Esophagus (tissue), 2 donors: ENCODE data around the gene PPP2R2C. TPM values are rescaled to one million over a fixed set of nuclear protein-coding genes. Genes with fewer than 3 reads are reported as not detected.

Source experiments
- H3K27ac ChIP-seq, 2 donors: one replicate each; pipeline ENCODE4 v1.5.1; 2013; ENCODE audit warnings: low read depth in 2 of 2, mild to moderate bottlenecking in 2 of 2, inconsistent platforms in 1 of 2, low read length in 1 of 2, moderate library complexity in 1 of 2
- H3K27me3 ChIP-seq, 2 donors: one replicate each; pipeline ENCODE4 v1.6.1; 2013; ENCODE audit warnings: low read length in 2 of 2, control low read depth in 1 of 2, mild to moderate bottlenecking in 1 of 2; ENCODE audit not compliant: insufficient read depth in 2 of 2, control insufficient read depth in 1 of 2
- H3K36me3 ChIP-seq, 2 donors: one replicate each; pipeline ENCODE4 v1.6.1; 2013; ENCODE audit warnings: low read length in 1 of 2; ENCODE audit not compliant: control insufficient read depth in 2 of 2, insufficient read depth in 2 of 2
- H3K4me1 ChIP-seq, 2 donors: one replicate each; pipeline ENCODE4 v1.6.1; 2013; ENCODE audit warnings: low read length in 1 of 2; ENCODE audit not compliant: control insufficient read depth in 2 of 2, insufficient read depth in 2 of 2
- H3K4me3 ChIP-seq, 2 donors: one replicate each; pipeline ENCODE4 v1.5.1; 2013; ENCODE audit warnings: low read length in 2 of 2, mild to moderate bottlenecking in 2 of 2, low read depth in 1 of 2, moderate library complexity in 1 of 2
- H3K9me3 ChIP-seq, 2 donors: one replicate each; pipeline ENCODE4 v1.6.1; 2013; ENCODE audit warnings: mild to moderate bottlenecking in 2 of 2, low read depth in 1 of 2, low read length in 1 of 2, moderate library complexity in 1 of 2; ENCODE audit not compliant: control insufficient read depth in 2 of 2, insufficient read depth in 1 of 2
- WGBS, 2 donors: extraction: QIAGEN DNeasy Blood & Tissue Kit; methylation state at CpG; one replicate each; pipeline ENCODE4 v1.1.7; 2013; 5-methylcytosine and 5-hydroxymethylcytosine counted together
- polyA plus RNA-seq, 2 donors: library from polyadenylated mRNA; stranded (reverse); fragments of 200-250 nt; gene quantifications; one replicate each; pipeline ENCODE4 v1.2.3, GENCODE V29; 2013
- donor health status: healthy with polysubstance abuse.
- donor health status: Bipolar disorder and iron deficiency.

Gene PPP2R2C
- polyA plus RNA-seq, 2 donors: 23.2 to 26.7 TPM

DNA sequence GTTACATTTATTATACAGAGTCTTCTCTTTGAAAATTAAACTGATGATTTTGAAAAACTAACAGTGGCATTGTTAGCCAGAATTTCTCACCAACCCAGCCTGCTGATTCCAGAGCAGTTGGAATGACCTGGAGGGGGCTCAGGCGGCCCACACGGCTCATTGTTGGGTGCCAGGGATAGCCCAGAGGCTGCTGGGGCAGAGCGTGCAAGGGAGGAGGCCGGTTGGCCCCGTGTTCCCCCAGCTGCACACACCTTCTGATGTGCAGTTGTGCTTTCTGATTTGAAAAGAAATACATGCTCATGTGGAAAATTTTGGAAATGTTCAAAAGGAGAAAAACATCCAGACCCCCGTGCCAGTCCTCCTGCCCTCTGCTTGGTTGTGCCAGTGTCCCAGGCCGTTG is 182.2 kb downstream of the PPP2R2C start:
- WGBS, 2 donors: 89 to 91% methylated on average over 7 of the region's 7 CpGs
- H3K27me3 ChIP-seq: no peaks in the 10 kb centered on the region
- H3K36me3 ChIP-seq: peaks cover 7 to 12% of the 10 kb centered on the region in 2 donors
- no peak overlapping the region for H3K4me3 ChIP-seq
- no peak overlapping the region for H3K27ac ChIP-seq
- H3K4me1 ChIP-seq: no peaks in the 10 kb centered on the region
- H3K9me3 ChIP-seq: no peaks in the 10 kb centered on the region

DNA sequence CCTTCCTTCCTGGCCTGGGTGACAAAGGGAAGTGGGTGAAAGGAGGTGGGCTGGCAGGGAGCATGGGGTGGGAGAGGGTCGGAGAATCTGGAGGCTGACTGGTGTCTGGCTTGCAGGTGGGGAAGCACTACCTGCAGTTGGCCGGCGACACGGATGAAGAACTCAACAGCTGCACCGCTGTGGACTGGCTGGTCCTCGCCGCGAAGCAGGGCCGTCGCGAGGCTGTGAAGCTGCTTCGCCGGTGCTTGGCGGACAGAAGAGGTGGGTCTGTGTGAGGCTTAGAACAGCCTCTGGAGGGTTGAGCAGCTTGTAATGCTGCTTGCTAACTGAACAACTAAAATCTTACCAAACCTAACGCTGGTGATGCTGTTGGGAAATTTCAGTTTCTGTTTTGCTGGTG is 183.5 kb downstream of the PPP2R2C start:
- WGBS, 2 donors: 95% methylated on average over 15 of the region's 15 CpGs
- H3K4me1 ChIP-seq: no peaks in the 10 kb centered on the region
- no peaks in the 10 kb centered on the region for H3K9me3 ChIP-seq
- no peak overlapping the region for H3K4me3 ChIP-seq
- H3K27ac ChIP-seq: no peak overlapping the region
- peaks cover 5 to 7% of the 10 kb centered on the region in 2 donors for H3K36me3 ChIP-seq
- H3K27me3 ChIP-seq: no peaks in the 10 kb centered on the region

DNA sequence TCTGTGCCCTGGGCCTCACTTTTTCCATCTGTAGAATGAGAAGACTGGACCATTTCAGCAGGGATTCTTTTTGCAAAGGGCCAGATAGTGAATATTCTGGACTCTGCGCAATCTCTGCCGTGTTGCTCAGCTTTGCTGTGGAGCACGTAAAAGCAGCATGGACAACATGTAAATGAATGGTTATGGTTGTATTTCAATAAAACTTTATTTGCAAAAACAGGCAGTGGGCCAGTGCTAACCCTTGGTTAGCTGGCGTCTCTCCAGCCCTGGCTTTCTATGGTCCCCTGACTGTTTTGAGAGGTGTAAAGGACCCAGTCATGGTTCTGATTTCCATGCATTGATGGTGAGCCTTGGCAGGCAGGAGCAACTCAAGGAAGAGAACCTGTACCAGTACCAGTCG is 184.1 kb downstream of the PPP2R2C start:
- H3K4me3 ChIP-seq: no peak overlapping the region
- H3K36me3 ChIP-seq: peaks cover 5 to 7% of the 10 kb centered on the region in 2 donors
- no peaks in the 10 kb centered on the region for H3K4me1 ChIP-seq
- no peak overlapping the region for H3K27ac ChIP-seq
- H3K27me3 ChIP-seq: no peaks in the 10 kb centered on the region
- WGBS, 2 donors: 96% methylated on average over 5 of the region's 5 CpGs
- H3K9me3 ChIP-seq: no peaks in the 10 kb centered on the region

DNA sequence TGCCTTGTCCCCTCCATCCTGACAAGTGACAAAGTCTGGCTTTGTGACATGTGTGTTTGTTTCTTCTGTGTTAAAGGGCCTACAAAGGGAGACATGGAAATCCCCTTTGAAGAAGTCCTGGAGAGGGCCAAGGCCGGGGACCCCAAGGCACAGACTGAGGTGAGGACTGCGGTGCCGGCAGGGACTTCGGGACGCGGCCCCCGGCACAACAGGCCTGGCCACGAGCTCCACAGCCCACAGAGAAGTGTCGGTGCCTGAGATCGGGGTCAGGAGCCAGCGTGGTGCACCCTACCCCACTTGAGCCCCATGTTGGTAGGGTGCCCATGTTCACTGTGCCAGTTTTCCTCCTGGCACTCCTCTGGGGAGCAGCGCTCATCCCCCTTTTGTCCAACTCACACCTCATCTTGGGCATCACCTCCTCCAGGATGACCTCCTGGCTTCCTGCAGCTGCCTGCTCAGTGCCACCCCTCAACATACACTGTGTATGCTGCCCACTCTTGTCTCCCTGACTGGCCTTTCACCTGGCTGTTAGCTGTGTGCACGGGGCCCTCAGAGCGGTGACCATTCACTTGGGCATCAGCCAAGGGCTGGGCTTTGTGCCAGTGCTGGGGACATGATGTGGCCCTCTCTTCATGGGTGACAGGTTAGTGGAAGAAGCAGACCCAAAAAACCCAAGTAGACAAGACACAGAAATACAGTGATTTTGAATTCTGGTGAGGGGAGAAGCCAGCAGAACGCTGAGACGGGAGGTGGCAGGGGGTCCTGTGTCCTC is 185.2 kb downstream of the PPP2R2C start:
- WGBS, 2 donors: 95 to 97% methylated on average over 14 to 16 of the region's 16 CpGs
- no peaks in the 10 kb centered on the region for H3K9me3 ChIP-seq
- no peaks in the 10 kb centered on the region for H3K4me1 ChIP-seq
- H3K4me3 ChIP-seq: no peak overlapping the region
- H3K36me3 ChIP-seq: peaks cover 5 to 7% of the 10 kb centered on the region in 2 donors
- H3K27ac ChIP-seq: no peak overlapping the region
- H3K27me3 ChIP-seq: no peaks in the 10 kb centered on the region

DNA sequence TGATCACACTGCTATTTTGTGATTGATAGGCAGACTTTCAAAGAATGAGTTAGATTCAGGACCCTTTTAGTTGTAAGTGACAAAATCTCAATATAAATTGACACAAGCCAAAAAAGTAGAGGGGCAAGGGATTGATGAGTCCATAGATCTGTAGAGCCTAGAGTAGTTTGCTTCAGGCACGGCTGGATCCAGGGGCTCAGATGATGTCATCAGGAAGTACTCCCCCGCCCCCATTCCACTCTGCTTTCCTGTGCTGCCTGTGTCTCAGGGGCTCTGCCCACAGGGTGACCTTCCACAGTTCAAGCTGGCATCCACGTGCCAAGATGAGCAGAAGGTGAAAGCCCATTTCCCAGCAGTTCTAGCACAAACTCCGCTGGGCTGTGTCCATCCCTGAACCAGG is 189.1 kb downstream of the PPP2R2C start:
- no peak overlapping the region for H3K27ac ChIP-seq

DNA sequence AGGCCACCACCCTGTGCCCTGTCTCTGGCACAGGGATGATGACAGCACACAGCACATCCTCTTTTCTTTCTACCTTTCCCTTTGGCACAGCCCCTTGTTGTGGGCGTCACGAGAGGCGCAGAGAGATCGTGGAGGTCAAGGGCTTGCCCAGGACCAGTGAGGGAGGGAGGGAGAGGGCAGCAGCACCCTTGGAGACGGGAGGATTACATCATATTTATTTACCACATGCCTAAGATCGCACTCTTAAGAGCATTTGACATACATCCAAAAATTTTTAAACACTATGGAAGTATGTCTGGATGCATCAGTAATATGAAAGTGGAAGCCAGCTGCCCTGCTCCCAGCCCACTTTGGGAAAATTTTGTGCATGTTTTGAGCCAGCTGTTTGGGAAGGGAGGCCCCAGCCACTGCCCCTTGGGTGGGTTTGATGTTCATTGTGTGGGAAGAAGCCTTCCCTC is 190.1 kb downstream of the PPP2R2C start:
- peaks cover 3 to 6% of the 10 kb centered on the region in 2 donors for H3K36me3 ChIP-seq
- no peaks in the 10 kb centered on the region for H3K9me3 ChIP-seq
- H3K27me3 ChIP-seq: no peaks in the 10 kb centered on the region
- peak overlapping the region; percentile 35 to 43 for H3K27ac ChIP-seq
- 46 to 63% methylated on average over 6 of the region's 6 CpGs for WGBS, 2 donors
- no peak overlapping the region for H3K4me3 ChIP-seq
- H3K4me1 ChIP-seq: peaks cover 2 to 27% of the 10 kb centered on the region in 2 donors

More for the DNA sequence above, 189.1 kb downstream of the PPP2R2C start:
- Histone ChIP-seq H3K36me3 (peaks cover 5 to 7% of the 10 kb centered on the region in 2 donors), H3K9me3 (no peaks in the 10 kb centered on the region), H3K4me3 (no peak overlapping the region), H3K4me1 (peaks cover 2 to 20% of the 10 kb centered on the region in 2 donors), H3K27me3 (no peaks in the 10 kb centered on the region)
- 85 to 94% methylated on average over 4 of the region's 4 CpGs for WGBS, 2 donors

DNA sequence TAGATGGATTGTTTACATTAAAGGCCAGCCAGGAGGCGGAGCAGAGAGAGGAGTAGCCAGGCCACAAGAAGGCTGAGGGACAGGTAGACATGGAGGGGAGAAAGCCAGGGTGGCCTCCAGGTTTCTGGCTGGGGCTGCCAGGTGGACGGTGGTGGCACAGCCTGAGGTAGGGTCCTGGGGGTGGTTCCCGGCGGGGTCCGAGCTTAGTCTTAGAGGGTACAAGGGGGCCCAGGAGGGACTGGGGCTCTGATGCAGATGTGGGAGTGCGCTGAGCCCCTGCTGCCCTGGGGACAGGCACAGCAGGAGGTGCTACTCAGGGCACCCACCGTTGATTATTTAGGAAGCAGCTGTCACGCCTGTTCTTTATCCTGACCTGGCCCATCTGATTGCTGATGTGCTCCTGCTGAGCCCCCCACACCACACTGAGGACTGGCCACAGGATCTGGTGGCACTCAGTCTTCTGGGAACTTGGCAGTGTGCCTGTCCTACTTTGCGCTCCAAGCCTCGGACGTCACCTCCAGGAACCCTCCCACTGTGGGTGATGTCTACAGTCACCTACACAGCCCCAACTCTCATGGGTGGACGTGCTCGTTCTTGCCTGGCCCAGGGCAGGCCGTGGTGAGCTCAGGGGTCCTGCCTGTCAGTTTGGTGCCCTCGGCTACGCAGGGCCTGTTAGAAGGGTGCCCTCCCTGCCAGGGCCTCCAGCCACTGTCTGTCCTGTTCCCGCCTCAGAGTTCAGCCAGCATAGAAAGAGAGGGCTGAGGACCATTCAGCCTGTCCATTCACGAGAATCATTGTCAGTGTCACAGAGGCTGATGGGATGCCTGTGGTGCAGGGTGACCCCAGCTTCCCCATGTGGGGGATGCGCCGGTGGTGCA is 190.7 kb downstream of the PPP2R2C start:
- H3K4me3 ChIP-seq: no peak overlapping the region
- H3K4me1 ChIP-seq: peaks cover 2 to 32% of the 10 kb centered on the region in 2 donors
- H3K27ac ChIP-seq: peak overlapping the region; percentile 35 to 44
- WGBS, 2 donors: 79% methylated on average over 20 of the region's 20 CpGs
- peaks cover 0 to 3% of the 10 kb centered on the region in 2 donors for H3K36me3 ChIP-seq
- H3K27me3 ChIP-seq: no peaks in the 10 kb centered on the region
- no peaks in the 10 kb centered on the region for H3K9me3 ChIP-seq

DNA sequence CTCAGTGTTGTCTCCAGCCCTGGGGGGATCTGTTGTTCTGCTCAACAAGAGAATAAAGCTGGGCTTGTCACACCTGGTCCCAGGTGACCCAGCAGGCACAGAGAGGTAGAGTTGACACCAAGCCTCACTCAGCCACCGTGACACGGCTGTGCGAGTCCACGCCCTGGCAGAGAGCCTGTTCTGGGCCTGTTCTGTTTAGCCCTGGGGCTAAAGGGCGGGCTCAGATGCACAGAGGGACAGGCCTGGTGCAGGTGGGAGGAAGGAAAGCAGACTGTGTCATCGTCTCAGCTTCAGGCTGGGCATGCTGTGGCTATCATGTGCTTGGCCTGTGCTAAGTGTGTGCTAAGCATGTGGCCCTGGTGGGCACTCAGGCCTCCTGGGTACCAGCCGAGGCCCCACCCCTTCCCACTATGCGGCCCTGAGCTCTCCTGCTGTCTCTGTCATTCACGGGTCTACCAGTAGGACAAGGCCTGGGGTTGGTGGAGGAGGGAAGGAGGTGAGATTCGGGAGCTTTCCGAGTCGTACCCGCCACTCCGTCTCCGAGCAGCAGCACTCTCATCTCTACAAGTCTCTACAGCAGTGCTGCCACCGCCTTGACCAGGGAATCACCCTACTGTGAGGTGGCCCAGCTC is 191.9 kb downstream of the PPP2R2C start:
- WGBS, 2 donors: 68% methylated on average over 14 to 16 of the region's 16 CpGs
- Histone ChIP-seq H3K27me3 (no peaks in the 10 kb centered on the region), H3K4me3 (no peak overlapping the region), H3K4me1 (peaks cover 2 to 34% of the 10 kb centered on the region in 2 donors), H3K9me3 (no peaks in the 10 kb centered on the region), H3K27ac (peak overlapping the region; percentile 14 to 16), H3K36me3 (peaks cover 0 to 3% of the 10 kb centered on the region in 2 donors)

DNA sequence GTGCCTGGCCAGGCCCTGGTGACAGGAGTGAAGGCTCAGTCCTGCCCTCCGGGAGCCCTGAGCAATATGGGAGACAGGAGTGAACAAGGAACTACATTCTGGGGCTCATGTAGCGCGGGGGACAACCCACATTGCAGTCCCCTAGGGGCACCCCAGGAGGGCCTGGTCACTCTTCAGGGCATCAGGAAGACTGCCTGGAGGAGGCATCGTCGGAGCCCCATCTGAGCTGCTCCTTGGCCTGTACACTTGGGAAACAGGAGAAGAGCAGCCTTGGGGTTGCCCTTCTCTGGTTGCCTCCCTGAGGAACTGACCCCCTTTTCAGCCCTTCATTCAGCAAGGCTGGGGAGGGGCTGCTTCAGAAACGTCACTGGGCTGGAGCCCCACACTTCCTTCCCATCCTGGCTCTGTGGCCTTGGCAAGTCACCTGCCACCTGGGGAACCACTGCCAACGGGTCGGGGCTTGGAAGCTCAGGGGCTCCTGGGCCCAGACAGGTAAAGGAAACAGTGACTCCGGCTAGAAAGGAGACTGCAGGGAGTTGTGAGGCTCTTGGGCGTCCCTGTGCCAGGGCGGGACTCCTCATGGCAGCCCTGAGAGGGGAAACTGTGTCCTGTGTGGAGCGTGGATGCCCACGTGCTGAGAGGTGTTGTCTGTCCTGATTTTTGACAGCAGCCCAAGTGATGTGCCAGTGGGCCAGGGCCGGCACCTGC is 192.7 kb downstream of the PPP2R2C start:
- Histone ChIP-seq H3K4me1 (peaks cover 2 to 34% of the 10 kb centered on the region in 2 donors), H3K36me3 (peaks cover 0 to 3% of the 10 kb centered on the region in 2 donors), H3K4me3 (no peak overlapping the region), H3K27me3 (no peaks in the 10 kb centered on the region), H3K27ac (peak overlapping the region in 1 of 2 donors; percentile 16), H3K9me3 (no peaks in the 10 kb centered on the region)
- WGBS, 2 donors: 72 to 75% methylated on average over 14 of the region's 14 CpGs
